IPS-11a (cell line): ENCODE results near the gene VWC2.

ENCODE experiments used
- H3K4me3 ChIP-seq: one replicate; pipeline ENCODE4 v1.5.1; 2013; ENCODE audit warnings: low read depth, low read length, control low read depth

VWC2 gene

DNA sequence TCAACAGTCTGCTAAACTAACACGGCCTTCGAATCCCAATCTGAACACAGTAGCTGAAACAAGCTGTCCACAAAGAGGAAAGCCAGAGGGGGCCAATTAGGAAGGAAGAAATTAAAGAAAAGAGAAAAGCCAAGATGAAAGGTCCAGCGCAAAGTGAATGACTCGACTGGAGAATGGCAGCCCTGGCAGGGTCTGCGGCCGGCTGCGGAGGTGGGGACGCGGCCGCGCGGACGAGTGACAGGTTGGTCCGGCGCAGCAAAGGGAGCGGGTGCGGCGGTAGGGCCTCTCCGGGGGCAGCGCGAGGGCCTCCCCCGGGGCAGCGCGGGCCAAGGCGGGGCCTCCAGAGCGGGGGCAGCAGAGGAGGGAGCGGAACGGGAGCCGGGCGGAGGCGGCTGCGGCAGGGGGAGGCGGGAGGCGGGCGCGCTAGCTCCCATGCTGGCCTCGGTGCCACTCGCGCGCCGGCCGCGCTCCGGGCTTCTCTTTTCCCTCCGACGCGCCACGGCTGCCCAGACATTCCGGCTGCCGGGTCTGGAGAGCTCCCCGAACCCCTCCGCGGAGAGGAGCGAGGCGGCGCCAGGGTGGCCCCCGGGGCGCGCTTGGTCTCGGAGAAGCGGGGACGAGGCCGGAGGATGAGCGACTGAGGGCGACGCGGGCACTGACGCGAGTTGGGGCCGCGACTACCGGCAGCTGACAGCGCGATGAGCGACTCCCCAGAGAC lies at the start of gene VWC2:
TSS of gene VWC2 (plus strand) at position 421 of the 718 bp plus-strand sequence. CDS start 1,798 bp downstream, outside the sequence.
- peak within 1 kb of the TSS; percentile 15 for H3K4me3 ChIP-seq

DNA sequence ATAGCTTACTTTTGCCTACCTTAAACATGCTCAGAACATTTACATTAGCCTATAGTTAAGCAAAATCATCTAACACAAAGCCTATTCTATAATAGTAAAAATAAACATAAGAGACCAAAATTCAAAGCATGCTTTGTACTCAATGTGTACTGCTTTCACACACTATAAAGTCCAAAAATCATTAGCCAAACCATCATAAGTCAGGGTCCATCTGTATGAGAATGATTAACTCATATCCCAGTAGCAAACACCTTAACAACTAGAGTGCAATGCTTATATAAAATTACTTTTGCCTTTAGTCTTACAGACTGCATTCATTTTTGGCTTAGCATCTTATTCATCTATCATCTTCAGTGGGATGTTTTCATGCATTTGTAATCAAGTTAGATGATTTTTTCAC lies 49.4 kb upstream of the VWC2 start:
- no peak overlapping the region for H3K4me3 ChIP-seq

DNA sequence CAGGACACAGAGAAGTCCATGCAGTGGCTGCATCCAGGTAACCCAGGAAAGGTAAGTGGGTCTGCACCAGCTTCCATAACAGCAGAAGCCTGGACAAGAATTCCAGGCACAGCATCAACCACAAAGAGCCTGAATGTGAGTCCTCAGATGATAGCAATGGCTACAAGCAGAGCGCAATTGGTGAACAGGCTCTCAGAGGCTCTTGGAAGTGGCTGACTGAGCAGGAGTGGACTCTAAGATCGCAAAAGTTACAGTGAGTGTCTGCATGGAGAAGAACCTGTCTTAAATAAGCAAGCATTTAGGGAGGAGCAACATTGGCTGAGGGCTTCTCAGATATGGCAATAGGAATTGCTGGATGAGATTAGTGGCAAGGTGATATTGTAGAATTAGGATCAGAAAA lies 41.6 kb upstream of the VWC2 start:
- no peak overlapping the region for H3K4me3 ChIP-seq

DNA sequence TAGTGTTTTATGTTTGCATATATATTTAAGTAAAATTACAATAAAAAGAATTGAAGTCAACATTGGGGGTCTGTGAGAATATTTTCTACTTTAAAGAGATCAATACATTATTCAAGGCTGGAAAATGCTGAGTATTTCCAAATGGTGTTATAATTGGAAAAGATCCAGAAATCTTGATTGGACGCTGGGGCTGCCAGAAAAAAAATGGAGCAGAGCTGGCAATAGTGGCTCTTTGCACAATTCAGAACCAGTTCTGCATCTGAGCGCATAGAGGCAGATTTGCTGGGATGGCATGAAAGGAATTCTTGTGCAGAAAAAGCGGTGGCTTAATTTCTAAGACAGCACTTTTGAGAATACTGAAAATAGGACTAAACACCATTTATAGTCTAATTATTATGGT lies 10.8 kb upstream of the VWC2 start:
- no peak overlapping the region for H3K4me3 ChIP-seq

DNA sequence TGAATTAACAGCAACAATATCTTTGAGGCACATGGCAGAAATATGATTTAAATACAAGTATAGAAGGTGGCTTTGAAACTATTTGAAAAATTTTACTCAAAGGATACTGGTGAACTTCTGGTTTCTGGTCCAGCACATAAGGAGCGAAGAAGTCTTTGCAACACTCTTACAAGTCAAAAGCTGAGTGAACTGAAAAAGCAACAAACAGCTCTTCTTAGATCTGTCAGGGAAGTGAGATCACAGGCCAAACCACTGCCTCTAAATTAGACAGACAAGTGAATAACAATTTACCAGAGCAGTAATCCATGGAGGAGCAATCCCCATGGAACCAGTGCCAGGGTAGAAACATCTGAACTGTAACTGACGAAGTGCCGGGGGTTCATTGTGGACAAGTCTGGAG lies 9.6 kb upstream of the VWC2 start:
- H3K4me3 ChIP-seq, result no peak overlapping the region

DNA sequence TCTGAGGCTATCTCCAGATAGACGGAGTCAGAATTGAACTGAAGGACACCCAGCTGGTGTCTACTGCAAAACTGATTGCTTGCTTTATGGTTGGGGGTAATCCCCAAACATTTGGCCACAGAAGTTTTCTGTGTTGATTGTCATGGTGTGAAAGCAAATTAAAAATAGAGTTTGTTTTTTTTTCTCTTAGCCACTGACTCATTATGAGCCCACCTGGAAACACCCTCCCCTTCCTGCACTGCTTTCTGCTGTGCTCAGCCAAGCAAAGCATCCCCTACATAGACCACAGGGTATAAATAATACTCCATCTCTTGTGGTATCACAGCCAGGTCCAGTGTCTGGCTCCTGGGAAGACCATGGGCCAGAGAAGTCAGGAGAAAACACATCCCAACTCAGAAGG lies 6.5 kb upstream of the VWC2 start:
- no peak overlapping the region for H3K4me3 ChIP-seq

DNA sequence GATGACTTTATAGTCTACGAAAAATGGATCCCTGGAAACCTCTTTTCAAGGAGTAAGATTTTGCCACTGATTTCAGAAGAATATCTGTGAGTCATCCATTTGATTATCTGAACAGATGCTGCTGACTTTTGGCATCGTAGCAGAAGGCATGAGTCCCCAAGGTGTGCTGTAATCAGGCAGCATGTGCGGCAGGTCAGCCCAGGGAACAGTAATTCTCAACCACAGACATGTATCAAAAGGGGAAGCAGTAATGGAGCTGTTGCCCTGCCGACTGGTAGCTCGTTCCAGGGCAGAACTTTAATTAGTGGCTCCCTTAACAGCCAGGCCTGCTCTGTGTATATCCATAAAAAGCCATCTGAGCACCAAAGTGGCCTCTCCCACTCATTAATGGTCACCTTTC lies 5.7 kb upstream of the VWC2 start:
- no peak overlapping the region for H3K4me3 ChIP-seq

DNA sequence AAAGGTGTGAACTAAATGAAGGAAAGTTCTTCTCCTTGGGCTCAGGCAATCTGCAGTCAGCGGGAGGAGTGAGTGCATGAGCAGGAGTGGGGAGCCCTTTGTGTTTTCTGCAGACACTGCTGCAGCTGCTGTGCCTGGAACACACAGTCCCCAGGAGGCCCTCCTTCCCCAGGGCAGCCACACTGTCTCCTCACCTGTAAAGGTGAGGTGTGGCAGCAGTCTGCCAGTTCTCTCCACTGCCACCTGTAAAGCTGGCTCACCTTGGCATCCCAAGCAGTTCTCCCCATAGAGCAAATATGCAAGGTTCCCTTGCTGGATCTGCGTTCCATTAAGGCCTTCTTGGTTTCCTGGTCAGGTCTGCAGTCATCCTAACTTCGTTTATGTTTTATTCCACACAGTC lies 5.2 kb upstream of the VWC2 start:
- no peak overlapping the region for H3K4me3 ChIP-seq

DNA sequence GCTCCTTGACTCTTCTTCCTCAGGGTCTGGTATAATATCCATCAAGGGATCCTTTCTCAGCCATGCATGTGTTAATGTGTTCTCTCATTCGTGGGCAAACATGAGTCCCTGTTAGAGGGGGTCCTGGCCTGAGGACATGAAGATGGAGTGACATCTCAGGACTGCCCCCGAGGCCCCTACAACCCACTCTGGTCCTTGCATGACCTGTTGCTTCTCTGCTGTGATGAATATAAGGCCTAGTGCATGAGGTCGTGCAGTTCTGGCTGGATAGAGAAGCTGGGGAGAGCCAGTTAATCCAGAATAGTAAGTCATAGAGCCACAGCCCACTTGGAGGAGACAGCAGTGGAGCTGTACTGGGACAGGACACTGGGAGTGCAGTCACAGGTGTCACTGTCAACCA lies 4.6 kb upstream of the VWC2 start:
- no peak overlapping the region for H3K4me3 ChIP-seq

DNA sequence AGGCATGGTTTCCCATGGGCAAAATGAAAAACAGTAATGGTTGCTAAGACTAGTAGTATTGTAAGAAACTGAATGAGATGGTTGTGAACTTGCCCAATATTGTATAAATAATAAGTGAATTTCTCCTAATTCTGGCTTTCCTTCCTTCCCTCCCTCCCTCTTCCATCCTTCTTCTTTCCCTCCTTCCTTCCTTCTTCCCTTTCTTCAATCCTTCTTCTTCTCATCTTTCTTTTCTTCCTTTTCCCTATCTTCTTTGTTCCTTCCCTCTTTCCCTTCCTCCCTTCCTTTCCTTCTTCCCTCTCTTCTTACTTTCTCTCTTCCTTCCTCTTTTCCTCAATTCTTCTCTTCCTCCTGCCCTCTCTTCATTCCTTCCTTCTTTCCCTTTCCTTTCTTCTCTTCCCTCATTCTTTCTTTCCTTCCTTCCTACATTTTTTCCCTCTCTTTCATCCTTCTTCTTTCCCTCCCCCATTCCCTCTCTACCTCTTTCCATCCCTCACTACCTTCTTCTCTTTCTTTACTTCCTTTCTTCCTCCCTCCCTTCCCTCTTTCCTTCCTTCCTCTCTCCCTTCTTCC lies 4.1 kb upstream of the VWC2 start:
- no peak overlapping the region for H3K4me3 ChIP-seq

DNA sequence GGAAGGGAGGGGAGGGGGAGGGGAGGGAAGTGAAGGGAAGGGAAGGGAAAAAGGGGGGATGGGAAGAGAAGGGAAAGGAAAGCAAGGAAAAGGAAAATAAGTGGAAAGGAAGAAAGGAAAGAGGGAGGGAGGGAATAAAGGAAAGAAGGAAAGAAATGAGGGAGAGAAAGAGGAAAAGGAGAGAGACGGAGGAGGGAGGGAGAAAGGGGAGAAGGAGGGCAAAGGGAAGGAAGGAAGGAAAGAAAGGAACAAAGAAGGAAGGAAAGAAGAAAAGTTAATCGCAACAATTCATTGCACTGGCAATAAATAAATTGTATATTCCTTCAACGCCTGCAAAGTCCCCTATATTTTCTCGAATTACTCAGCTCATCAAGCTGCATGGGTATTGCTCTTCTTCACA lies 2.6 kb upstream of the VWC2 start:
- no peak overlapping the region for H3K4me3 ChIP-seq

DNA sequence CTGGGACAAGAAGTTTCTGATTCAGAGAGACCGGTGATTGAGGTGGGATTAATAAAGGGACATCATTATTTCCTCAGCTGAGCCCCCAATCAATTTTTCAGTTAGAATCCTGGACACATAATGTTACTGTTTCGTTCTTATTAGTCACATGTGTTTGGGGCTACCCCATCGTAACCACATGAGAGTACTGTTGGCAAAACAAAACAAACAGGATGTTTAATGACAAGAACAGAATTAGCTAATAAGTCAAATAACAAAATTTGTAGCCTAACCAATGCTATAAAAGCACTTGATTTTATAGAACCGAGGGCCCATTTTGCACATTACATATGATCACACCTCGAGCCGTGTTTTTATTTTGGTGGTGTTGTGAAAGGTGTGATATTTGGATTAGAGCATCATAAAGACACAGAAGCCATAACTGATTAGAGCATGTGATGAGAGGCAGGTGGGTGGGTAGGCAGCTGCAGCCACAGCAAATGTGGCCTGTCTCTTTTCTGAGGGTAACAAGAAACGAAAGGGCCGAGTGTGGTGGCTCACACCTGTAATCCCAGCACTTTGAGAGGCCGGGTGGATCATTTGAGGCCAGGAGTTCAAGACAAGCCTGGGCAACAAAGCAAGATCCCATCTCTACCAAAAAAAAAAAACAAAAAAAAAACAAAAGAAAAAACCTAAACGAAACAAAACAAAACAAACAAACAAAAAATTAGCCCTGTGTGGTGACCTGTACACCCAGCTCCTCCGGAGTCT lies 1.8 kb upstream of the VWC2 start:
- H3K4me3 ChIP-seq, result no peak overlapping the region

DNA sequence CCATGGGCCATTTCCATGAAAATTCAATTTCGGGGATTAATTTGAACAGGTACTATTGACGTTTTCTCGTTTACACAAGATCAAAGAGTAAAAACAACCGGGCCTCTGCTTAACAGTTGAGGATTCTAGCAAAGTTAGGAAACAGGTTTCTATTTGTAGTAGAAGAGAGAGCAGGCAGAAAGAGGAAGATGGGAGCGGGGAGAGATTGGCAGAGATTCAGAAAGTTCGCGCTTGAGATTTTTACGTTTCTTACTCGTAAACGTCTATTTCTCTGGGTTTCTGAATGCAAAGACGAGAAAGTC lies 571 bp upstream of the VWC2 start:
- no peak overlapping the region for H3K4me3 ChIP-seq

DNA sequence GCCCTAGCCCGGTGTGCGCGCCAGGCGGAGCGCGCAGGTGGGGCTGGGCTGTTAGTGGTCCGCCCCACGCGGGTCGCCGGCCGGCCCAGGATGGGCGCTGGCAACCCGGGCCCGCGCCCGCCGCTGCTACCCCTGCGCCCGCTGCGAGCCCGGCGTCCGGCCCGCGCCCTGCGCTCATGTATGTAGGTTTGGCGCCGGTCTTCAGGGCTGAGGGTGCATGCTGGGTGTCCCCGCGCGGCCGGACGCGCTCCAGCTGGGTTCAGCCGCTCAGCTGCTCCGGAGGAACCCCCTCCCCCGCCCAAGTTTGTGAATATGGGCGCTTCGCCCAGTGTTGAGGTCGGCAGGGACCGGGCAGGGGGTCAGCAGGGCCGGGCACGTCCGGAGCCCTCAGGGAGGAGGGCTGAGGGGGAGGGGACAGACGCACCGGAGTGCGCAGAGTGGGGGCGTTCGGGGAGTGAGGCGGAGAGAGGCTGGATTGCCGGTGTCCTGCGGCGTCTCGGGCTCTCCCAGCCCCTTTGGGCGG lies 559 bp downstream of the VWC2 start:
- peak overlapping the region; percentile 15 for H3K4me3 ChIP-seq

DNA sequence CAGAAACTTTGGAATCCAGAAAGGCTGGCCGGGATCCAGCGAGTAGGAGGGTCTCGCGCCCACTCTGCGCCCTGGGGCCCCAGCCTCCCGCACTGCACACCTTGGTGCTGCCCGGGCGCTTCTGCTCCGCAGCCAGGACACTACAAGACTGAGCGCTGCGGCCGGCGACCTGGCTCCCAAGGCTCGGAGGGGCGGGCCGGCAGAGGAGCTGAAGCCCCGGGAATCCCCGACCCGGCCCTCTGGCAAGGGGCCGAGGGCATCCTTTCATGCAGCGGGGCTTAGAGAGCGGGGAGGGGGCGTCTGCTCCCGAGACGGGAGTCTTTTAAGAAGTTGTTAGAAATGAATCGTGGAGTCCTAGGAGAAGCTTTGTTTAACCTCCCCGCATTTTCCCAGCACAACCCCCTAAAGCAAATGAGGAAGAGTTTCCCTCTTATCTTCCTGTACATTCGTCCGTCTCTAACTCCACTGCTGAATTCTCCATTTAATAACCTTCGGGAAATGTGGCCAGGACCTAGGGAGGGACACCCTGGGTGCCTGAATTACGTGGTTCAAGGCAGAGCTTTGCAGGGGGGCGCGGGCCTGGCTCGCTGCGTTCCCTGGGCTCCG lies 1.1 kb downstream of the VWC2 start:
- H3K4me3 ChIP-seq, result peak overlapping the region; percentile 40

DNA sequence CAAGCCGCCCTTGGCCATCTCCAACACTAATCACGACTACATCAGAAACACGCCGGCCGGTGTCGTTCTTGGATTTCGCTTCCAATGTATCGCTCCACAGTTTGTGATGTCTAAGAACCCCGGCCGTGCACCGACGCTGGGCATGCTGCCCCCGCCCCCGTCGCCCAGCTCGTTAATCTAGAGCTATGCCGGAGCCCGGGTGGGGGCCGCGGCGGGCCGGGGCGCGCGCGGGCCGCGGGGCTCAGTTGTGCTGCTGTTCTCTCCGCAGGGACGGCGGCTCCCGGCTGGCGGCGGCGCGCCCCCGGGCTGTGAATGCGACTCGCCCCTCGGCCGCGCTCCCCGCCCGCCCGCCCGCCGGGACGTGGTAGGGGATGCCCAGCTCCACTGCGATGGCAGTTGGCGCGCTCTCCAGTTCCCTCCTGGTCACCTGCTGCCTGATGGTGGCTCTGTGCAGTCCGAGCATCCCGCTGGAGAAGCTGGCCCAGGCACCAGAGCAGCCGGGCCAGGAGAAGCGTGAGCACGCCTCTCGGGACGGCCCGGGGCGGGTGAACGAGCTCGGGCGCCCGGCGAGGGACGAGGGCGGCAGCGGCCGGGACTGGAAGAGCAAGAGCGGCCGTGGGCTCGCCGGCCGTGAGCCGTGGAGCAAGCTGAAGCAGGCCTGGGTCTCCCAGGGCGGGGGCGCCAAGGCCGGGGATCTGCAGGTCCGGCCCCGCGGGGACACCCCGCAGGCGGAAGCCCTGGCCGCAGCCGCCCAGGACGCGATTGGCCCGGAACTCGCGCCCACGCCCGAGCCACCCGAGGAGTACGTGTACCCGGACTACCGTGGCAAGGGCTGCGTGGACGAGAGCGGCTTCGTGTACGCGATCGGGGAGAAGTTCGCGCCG lies 1.9 kb downstream of the VWC2 start:
- H3K4me3 ChIP-seq, result peak overlapping the region; percentile 40

DNA sequence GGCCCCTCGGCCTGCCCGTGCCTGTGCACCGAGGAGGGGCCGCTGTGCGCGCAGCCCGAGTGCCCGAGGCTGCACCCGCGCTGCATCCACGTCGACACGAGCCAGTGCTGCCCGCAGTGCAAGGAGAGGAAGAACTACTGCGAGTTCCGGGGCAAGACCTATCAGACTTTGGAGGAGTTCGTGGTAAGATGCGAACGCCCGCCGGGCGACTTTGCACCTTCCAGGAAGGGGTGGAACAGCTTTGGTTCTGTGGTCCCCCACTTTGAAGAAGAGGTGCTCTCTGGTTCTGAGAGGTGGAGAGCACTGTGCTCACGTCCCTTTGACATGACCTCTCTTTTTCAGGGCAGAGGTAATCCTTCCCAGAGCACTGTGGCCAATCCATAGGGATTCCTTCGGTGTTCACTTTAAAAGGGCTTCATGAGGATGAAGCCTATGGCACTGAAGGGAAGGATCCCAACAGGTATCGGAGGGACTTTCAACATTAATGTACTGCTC lies 2.6 kb downstream of the VWC2 start:
- peak overlapping the region; percentile 30 for H3K4me3 ChIP-seq

DNA sequence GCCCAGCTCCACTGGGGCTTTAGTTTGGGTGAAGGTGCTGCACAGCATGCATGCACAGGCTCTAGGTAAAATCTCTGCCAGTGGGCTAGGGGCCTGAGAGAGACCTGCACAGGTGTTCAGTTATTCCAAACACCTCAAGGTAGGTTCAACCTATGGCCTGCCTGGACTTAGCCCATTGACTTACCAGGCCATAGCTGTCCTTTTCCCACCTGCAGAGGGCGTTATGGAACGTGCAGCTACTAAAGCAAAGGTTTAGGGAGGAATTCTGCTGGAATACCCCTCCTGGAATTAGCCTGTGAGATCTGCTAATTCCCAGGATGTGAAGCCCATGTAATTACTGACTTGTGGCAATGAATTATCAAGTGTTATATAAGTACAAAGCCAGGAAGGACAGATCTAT lies 3.6 kb downstream of the VWC2 start:
- H3K4me3 ChIP-seq, result no peak overlapping the region

DNA sequence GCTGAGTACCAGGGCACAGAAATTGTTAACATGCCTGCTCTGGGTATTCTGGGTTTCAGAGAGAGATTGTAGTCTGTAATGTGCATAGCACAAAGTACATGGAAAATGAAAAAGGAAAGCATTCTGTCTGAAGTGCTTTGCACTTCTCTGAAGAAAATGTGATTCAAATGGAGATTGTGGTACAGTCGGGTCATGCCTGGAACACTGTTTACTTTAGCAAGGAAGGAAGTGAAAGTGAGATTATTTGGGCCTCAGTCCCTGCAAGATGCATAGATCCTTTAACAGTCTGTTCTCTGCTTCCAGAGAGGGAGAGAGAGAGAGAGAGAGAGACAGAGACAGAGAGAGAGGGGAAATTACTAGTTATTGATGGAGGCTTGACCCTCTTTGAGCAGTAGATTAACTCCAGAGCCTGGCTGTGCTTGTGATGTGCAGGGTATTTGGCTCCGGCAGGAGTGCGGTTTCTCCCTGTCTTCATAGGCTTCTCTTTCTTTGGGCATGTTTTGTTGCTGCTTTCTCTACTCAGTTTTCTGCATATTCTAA lies 5.4 kb downstream of the VWC2 start:
- H3K4me3 ChIP-seq, result no peak overlapping the region

DNA sequence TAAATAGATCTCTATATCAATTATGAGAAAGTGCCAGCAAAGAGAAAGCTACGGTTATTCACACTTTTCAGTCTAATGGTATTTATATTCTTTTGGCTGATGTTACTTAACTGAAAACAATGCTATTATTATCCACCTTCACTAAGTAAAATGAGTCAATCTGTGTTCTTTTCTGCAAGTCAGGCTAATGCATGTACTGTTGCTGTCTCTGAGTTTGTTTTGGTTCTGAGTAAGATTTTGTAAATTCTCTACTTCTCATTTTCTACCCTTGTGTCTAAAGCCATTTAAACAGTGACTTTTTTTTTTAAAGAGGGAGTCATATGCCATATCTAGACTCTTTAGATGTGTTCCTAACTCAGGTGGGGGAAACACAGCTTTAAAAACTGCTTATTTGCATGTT lies 7.5 kb downstream of the VWC2 start:
- no peak overlapping the region for H3K4me3 ChIP-seq
